ENCODE data around the gene SKIDA1.

DNA sequence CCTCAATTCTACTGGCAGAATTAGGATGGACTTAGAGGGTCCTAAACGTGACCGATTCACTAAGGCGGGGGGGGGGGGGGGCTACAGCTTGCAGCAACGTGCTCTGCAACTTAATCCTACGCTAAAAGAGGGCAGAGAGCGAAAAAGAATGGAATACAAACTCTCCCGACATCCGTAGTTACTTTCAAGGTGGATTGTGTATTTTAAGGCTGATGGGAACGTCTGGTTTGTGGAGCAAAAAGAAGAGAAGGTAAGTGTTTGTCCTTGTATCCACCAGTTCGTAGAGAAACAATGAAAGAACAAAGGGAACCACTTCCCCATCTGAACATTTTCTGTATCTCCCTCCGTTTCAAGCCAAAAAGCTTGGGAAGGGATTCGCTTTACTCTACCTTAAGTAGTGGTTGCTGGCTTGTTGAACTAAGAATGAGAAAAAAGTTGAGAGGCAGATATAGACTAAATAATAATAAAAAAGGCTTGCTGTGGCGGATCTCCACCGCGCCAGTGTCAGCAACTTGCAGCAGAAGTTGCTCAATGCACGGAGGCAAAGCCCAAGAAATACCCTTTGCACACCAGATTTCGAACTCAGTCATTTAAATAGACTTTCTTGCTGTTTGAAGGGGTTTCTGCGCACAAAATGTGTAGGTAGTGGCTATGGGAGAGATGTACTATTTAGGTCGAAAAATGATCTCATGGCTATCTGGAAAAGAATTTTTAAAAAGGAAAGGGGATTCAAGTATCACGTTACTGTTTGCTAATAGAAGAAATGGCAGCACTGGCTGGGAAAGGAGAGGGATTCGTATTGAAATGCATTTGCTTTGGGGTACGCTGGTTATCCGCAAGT is 736 bp downstream of the SKIDA1 start:
- TF ChIP-seq POLR2AphosphoS5 (IDR thresholded peaks at IDR 0.05; ENCODE audit: low read depth, low read length) = no peak
- no peak for TF ChIP-seq POLR2A (IDR thresholded peaks at IDR 0.05; ENCODE audit: low read depth, low read length)
- TF ChIP-seq TAF1 (IDR thresholded peaks at IDR 0.05; ENCODE audit: borderline replicate concordance, low read depth, low read length) = no peak
